ENCODE results near the gene GNAZ. TPM values are rescaled to one million over a fixed set of nuclear protein-coding genes. Genes with fewer than 3 reads are reported as not detected.

The GNAZ gene
- total and polyA plus RNA-seq, 2 donors from 2014 or later: 3.7 to 5.7 TPM

DNA sequence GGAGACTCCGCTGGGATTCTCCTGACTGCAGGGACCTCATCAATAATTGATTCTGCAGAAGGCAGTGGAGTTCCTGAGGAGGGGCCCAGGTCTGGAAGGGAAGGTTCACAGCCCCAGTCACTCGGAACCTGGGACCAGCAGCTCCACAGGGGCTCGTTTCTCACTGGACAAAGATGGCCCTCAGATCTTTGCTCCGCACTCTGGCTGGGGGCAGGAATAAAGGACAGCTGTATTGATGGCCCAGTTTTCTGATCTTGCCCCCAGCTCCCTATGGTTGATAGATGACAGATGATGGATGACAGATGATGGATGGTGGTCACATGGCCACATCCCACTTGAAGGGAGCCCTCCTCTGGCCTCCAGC lies 98.7 kb downstream of the GNAZ start:
- TF ChIP-seq, protein P1, sequence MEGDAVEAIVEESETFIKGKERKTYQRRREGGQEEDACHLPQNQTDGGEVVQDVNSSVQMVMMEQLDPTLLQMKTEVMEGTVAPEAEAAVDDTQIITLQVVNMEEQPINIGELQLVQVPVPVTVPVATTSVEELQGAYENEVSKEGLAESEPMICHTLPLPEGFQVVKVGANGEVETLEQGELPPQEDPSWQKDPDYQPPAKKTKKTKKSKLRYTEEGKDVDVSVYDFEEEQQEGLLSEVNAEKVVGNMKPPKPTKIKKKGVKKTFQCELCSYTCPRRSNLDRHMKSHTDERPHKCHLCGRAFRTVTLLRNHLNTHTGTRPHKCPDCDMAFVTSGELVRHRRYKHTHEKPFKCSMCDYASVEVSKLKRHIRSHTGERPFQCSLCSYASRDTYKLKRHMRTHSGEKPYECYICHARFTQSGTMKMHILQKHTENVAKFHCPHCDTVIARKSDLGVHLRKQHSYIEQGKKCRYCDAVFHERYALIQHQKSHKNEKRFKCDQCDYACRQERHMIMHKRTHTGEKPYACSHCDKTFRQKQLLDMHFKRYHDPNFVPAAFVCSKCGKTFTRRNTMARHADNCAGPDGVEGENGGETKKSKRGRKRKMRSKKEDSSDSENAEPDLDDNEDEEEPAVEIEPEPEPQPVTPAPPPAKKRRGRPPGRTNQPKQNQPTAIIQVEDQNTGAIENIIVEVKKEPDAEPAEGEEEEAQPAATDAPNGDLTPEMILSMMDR (IDR thresholded peaks at IDR 0.05; ENCODE audit: borderline replicate concordance, extremely low read depth, insufficient read depth): no peak
- DNase-seq (no peak), FAIRE-seq (no peak)
- no peaks in the 10 kb centered on the region for H3K36me3 ChIP-seq (ENCODE audit: control insufficient read depth in 2 of 3, insufficient read depth in 3 of 3, low read length in 3 of 3)
- no peaks in the 10 kb centered on the region for H3K9me3 ChIP-seq (ENCODE audit: control insufficient read depth in 2 of 3, insufficient read depth in 1 of 3, low read length in 3 of 3)
- H3K27me3 ChIP-seq (ENCODE audit: control insufficient read depth, insufficient read depth, low read length): no peaks in the 10 kb centered on the region
- no peak overlapping the region for H3K4me3 ChIP-seq (ENCODE audit: low read length in 3 of 3)
- intact Hi-C loops (cut with DNase I): no loop called here
- no peak overlapping the region for H3K9ac ChIP-seq (ENCODE audit: low read length in 3 of 3)
- no peaks in the 10 kb centered on the region for H3K4me1 ChIP-seq (ENCODE audit: control insufficient read depth in 2 of 3, insufficient read depth in 2 of 3, low read depth in 1 of 3, low read length in 3 of 3)
- no peak overlapping the region for H3K27ac ChIP-seq (ENCODE audit: low read depth in 2 of 2, low read length in 2 of 2)

Other genes starting within 250 kb of the GNAZ start
- gene IGLL5, start 182.7 kb upstream of the GNAZ start, total RNA-seq: 103 TPM
- 1.9 TPM for gene IGLL5, start 182.7 kb upstream of the GNAZ start, polyA plus RNA-seq (ENCODE audit: insufficient read depth, low read depth, low replicate concordance)
- gene RSPH14, start 71.5 kb downstream of the GNAZ start, total RNA-seq: 5.2 TPM
- gene RSPH14, start 71.5 kb downstream of the GNAZ start, polyA plus RNA-seq (ENCODE audit: insufficient read depth, low read depth, low replicate concordance): 11.9 TPM
- gene RAB36, start 75.0 kb downstream of the GNAZ start, total RNA-seq: 30.5 TPM
- 9.7 TPM for gene RAB36, start 75.0 kb downstream of the GNAZ start, polyA plus RNA-seq (ENCODE audit: insufficient read depth, low read depth, low replicate concordance)
- gene BCR, start 110.0 kb downstream of the GNAZ start, total RNA-seq: 97.7 TPM
- 45.0 TPM for gene BCR, start 110.0 kb downstream of the GNAZ start, polyA plus RNA-seq (ENCODE audit: insufficient read depth, low read depth, low replicate concordance)